Transverse colon (tissue), 4 donors: ENCODE results near the gene POLD1. TPM values are rescaled to one million over a fixed set of nuclear protein-coding genes. Genes with fewer than 3 reads are reported as not detected.

ENCODE experiments used
- DNase-seq: peaks from one replicate; pipeline ENCODE4 v3.0.0-alpha.2; 2019
- H3K27ac ChIP-seq, 4 donors: fragments of 200-600 bp; sonication (generic); 2 replicates each; pipeline ENCODE4 v1.5.1; 2016 to 2018; ENCODE audit warnings: inconsistent platforms in 4 of 4
- H3K27me3 ChIP-seq: fragments of 200-600 bp; sonication (generic); 2 replicates; pipeline ENCODE4 v1.5.1; 2017; ENCODE audit warnings: inconsistent platforms
- H3K36me3 ChIP-seq, 4 donors: fragments of 200-600 bp; sonication (generic); 2 replicates each; pipeline ENCODE4 v1.5.1; 2017 to 2019; ENCODE audit warnings: inconsistent platforms in 4 of 4
- H3K4me1 ChIP-seq, 4 donors: fragments of 200-600 bp; sonication (generic); 2 replicates each; pipeline ENCODE4 v1.5.1; 2017 to 2020; ENCODE audit warnings: inconsistent platforms in 4 of 4
- H3K4me3 ChIP-seq, 4 donors: fragments of 200-600 bp; sonication (generic); 1 replicate in 1 of 4; 2 replicates in 3 of 4; pipeline versions ENCODE4 v1.5.1 to v1.6.1; 2017 to 2019; ENCODE audit warnings: inconsistent platforms in 4 of 4
- H3K9me3 ChIP-seq, 2 donors: fragments of 200-600 bp; sonication (generic); 2 replicates each; pipeline ENCODE4 v1.5.1; 2017 to 2019; ENCODE audit warnings: inconsistent platforms in 2 of 2
- CTCF ChIP-seq, 5 experiments: fragments of 200-600 bp in 3 of 5; fragments of 450-650 bp in 2 of 5; sonication (generic) in 3 of 5; IDR thresholded peaks; 1 replicate in 2 of 5; 2 replicates in 3 of 5; pipeline ENCODE4 v1.5.1; 2016 to 2017; ENCODE audit warnings: antibody characterized with exemption in 5 of 5, inconsistent platforms in 3 of 5, mild to moderate bottlenecking in 2 of 5, moderate library complexity in 1 of 5
- EP300 ChIP-seq: sonication (generic); formaldehyde crosslinking; IDR thresholded peaks from one replicate; pipeline ENCODE4 v1.6.1; 2017; ENCODE audit warnings: antibody characterized with exemption, low read depth
- POLR2A ChIP-seq: fragments of 450-650 bp; IDR thresholded peaks from one replicate; pipeline ENCODE4 v1.6.1; 2016; ENCODE audit warnings: antibody characterized with exemption, mild to moderate bottlenecking, moderate library complexity
- POLR2AphosphoS5 ChIP-seq, 3 donors: sonication (generic); formaldehyde crosslinking; IDR thresholded peaks; one replicate each; pipeline ENCODE4 v1.6.1; 2016; ENCODE audit warnings: antibody characterized with exemption in 3 of 3
- WGBS, 2 donors: methylation state at CpG; one replicate each; pipeline ENCODE4 v1.1.5; 2018; ENCODE audit warnings: low coverage in 1 of 2; 5-methylcytosine and 5-hydroxymethylcytosine counted together
- in situ Hi-C, 4 donors: fragments of 200-750 bp; cut with MboI; loops; one replicate each; pipeline versions ENCODE4 v1.15.0 to v1.15.1; 2017; ENCODE audit warnings: low sequenced_read_pairs in 3 of 4, low pct_ligation_motif_present in 1 of 4, low pct_unique_long_range_greater_than_20kb in 1 of 4
- intact Hi-C: fragments of 100-400 bp; cut with DNase I; formaldehyde crosslinking; loops from one replicate; pipeline ENCODE4 v1.15.1; 2023; ENCODE audit warnings: low total_unique reads
- total RNA-seq, 4 donors: library from RNA; depleted of rRNA; stranded (reverse); fragments of >200 nt; gene quantifications; one replicate each; pipeline ENCODE4 v1.1.0, GENCODE V29; 2016

The POLD1 gene
- total RNA-seq, 4 donors from 2014 or later: 14.6 to 59.1 (median 25.9) TPM

DNA sequence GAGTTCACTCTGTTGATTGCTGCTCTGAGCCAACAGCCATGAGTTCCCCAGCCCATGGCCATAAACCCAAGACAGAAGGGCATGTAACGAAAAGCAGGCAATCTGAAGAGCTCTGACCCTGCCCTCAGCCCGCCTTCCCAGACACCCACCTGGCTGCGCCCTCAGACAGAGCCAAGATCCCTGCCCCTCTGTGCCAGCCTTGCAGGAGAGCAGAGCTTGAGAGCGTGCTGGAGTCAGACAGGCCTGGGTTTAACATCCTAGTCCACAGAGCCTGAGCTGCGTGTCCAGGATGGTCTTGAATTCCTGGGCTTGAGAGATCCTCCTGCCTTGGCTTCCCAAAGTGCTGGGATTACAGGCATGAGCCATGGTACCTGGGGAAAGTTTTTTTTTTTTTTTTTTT lies 73.2 kb downstream of the POLD1 start:
- Histone ChIP-seq H3K27me3 (peaks cover 25% of the 10 kb centered on the region), H3K9me3 (no peaks in the 10 kb centered on the region), H3K27ac (no peak overlapping the region), H3K4me1 (no peaks in the 10 kb centered on the region), H3K36me3 (no peaks in the 10 kb centered on the region), H3K4me3 (no peak overlapping the region)
- intact Hi-C loops (no loop called here), in situ Hi-C loops (loop anchor here in 2 of 4 donors (5.0 to 25.0 kb wide), 2 partner anchors 85 to 95 kb away; partner anchors contain the start of gene NAPSA (in 1 of the 2))
- WGBS, 2 donors: 89% methylated on average over 5 of the region's 5 CpGs; no CpG with 5 or more reads in 1 of the 2 donors
- TF ChIP-seq POLR2AphosphoS5 (IDR thresholded peaks at IDR 0.05): no peak
- TF ChIP-seq CTCF (IDR thresholded peaks at IDR 0.05): no peak
- no peak for TF ChIP-seq EP300
- no peak for TF ChIP-seq POLR2A
- DNase-seq: no peak

GRCh38 chr19:50458396-50459066 lies 74.4 kb downstream of the POLD1 start:
- Histone ChIP-seq H3K36me3 (no peaks in the 10 kb centered on the region), H3K27me3 (peaks cover 25% of the 10 kb centered on the region), H3K4me1 (no peaks in the 10 kb centered on the region), H3K27ac (no peak overlapping the region), H3K4me3 (no peak overlapping the region), H3K9me3 (no peaks in the 10 kb centered on the region)
- TF ChIP-seq CTCF (IDR thresholded peaks at IDR 0.05) (no peak), EP300 (no peak), POLR2AphosphoS5 (IDR thresholded peaks at IDR 0.05) (no peak), POLR2A (no peak)
- 37 to 54% methylated on average over 5 to 43 of the region's 50 CpGs for WGBS, 2 donors
- in situ Hi-C loops (loop anchor here in 2 of 4 donors (5.0 to 25.0 kb wide), 2 partner anchors 86 to 96 kb away; partner anchors contain the start of gene NAPSA (in 1 of the 2)), intact Hi-C loops (no loop called here)
- DNase-seq: no peak

DNA sequence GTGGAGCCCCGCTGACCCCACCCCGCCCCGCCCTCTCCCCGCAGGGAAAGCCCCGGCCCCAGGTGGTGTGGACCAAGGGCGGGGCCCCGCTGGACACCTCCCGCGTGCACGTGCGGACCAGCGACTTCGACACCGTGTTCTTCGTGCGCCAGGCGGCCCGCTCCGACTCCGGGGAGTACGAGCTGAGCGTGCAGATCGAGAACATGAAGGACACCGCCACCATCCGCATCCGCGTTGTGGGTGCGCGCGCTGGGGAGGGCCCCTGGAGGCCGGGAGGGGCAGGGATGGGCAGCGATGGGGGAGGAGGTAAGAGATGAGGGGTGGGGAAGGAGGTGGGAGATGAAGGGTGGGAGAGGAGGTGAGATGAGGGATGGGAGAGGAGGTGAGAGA lies 74.9 kb downstream of the POLD1 start:
- H3K4me1 ChIP-seq: no peaks in the 10 kb centered on the region
- peaks cover 25% of the 10 kb centered on the region for H3K27me3 ChIP-seq
- H3K9me3 ChIP-seq: no peaks in the 10 kb centered on the region
- TF ChIP-seq CTCF (IDR thresholded peaks at IDR 0.05) (no peak), POLR2A (no peak), EP300 (no peak), POLR2AphosphoS5 (IDR thresholded peaks at IDR 0.05) (no peak)
- whole genome bisulfite sequencing, 2 donors: 33% methylated on average over 14 of the region's 32 CpGs; no CpG with 5 or more reads in 1 of the 2 donors
- in situ Hi-C loops: loop anchor here in 2 of 4 donors (5.0 to 25.0 kb wide), 2 partner anchors 87 to 97 kb away; partner anchors contain the start of gene NAPSA (in 1 of the 2)
- no peak overlapping the region for H3K27ac ChIP-seq
- no peak for DNase-seq
- H3K36me3 ChIP-seq: no peaks in the 10 kb centered on the region
- intact Hi-C loops: no loop called here
- no peak overlapping the region for H3K4me3 ChIP-seq

DNA sequence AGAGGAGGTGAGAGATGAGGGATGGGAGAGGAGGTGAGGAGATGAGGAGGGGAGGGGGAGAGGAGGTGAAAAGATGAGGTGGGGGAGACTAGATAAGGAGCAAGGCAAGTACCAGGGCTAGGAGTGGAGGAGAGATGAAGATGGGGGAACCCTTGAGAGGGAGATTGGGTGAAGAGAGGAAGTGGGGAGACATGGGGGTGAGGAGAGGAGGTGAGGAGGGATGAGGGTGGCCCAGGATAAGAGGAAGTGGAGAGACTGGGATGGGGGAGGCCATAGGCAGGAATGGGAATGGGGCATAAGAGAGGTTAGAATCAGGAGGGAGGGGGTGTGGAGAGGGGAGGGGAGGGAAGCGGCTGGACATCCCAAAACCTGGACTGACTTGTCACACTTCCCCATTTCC lies 75.5 kb downstream of the POLD1 start:
- DNase-seq: no peak
- in situ Hi-C loops (loop anchor here (5.0 to 25.0 kb wide), 3 partner anchors 87 to 97 kb away; partner anchors contain the start of gene NAPSA (in 3 of the 4)), intact Hi-C loops (loop anchor here (1.0 kb wide), 1 partner anchor 29 kb away; no protein-coding TSS in a partner anchor)
- Histone ChIP-seq H3K4me1 (no peaks in the 10 kb centered on the region), H3K36me3 (no peaks in the 10 kb centered on the region), H3K9me3 (no peaks in the 10 kb centered on the region), H3K4me3 (no peak overlapping the region), H3K27ac (no peak overlapping the region), H3K27me3 (peaks cover 25% of the 10 kb centered on the region)
- no peak for TF ChIP-seq EP300
- no peak for TF ChIP-seq POLR2A
- no peak for TF ChIP-seq CTCF (IDR thresholded peaks at IDR 0.05)
- WGBS, 2 donors: 48% methylated on average over 1 of the region's 1 CpG; no CpG with 5 or more reads in 1 of the 2 donors
